ENCODE measurements around the gene ZNF366. TPM values are rescaled to one million over a fixed set of nuclear protein-coding genes. Genes with fewer than 3 reads are reported as not detected.
A peak's percentile ranks its signal among the peaks of the same experiment; 100 is the strongest.

The ZNF366 gene
- total and polyA plus RNA-seq, 3 donors from 2014 or later: 0.96 to 2.2 (median 1.4) TPM

DNA sequence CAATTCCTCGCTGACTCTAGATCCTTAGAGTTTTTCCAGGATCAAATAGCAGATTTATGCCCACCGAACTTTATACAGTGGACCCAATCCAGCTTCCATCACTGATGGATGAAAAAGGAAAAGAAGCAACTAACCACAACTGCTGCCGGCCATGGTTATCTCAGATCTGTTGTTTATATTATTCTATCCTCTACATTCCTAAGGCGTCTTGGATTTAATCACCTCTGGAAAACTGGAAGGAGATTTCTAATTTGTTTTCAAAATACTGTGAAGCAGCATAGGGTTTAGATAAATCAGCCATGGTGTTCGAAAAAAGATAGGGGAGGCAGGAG is 663 bp upstream of the ZNF366 start:
- H3K27ac ChIP-seq: no peak overlapping the region
- no peaks in the 10 kb centered on the region for H3K4me1 ChIP-seq
- H3K36me3 ChIP-seq (ENCODE audit: low read depth, missing control alignments): no peaks in the 10 kb centered on the region
- no peaks in the 10 kb centered on the region for H3K9me3 ChIP-seq
- H3K4me3 ChIP-seq: no peak overlapping the region
- WGBS, 2 donors: 80 to 83% methylated on average over 5 of the region's 5 CpGs
- H3K27me3 ChIP-seq: no peaks in the 10 kb centered on the region
- DNase-seq: no peak
- intact Hi-C loops (cut with DNase I; ENCODE audit: low total_unique reads): no loop called here
- TF ChIP-seq POLR2A (IDR thresholded peaks at IDR 0.05): no peak
- TF ChIP-seq, protein P1, sequence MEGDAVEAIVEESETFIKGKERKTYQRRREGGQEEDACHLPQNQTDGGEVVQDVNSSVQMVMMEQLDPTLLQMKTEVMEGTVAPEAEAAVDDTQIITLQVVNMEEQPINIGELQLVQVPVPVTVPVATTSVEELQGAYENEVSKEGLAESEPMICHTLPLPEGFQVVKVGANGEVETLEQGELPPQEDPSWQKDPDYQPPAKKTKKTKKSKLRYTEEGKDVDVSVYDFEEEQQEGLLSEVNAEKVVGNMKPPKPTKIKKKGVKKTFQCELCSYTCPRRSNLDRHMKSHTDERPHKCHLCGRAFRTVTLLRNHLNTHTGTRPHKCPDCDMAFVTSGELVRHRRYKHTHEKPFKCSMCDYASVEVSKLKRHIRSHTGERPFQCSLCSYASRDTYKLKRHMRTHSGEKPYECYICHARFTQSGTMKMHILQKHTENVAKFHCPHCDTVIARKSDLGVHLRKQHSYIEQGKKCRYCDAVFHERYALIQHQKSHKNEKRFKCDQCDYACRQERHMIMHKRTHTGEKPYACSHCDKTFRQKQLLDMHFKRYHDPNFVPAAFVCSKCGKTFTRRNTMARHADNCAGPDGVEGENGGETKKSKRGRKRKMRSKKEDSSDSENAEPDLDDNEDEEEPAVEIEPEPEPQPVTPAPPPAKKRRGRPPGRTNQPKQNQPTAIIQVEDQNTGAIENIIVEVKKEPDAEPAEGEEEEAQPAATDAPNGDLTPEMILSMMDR (IDR thresholded peaks at IDR 0.05): no peak

DNA sequence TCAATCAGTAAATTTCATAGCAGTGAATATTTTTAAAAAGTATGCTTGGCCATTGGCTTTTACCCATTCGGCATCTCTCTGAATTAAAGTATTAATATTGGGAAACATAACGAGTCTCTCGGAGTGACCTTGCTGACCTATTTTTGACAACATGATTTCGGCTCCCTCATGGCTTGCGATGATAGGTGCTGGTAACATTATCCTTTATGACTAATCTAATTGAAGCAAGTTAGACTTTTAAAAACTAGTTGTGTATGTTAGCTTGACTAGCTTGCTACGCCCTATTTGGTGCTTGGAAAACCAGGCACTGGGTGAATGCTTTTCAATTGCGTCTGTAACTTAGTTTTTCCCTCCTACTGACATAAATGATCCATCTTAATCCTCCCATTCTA is 1.1 kb downstream of the ZNF366 start:
- Histone ChIP-seq H3K9me3 (no peaks in the 10 kb centered on the region), H3K27me3 (no peaks in the 10 kb centered on the region), H3K27ac (peak overlapping the region in 1 of 2 donors; percentile 47), H3K4me3 (no peak overlapping the region), H3K4me1 (no peaks in the 10 kb centered on the region), H3K36me3 (ENCODE audit: low read depth, missing control alignments) (no peaks in the 10 kb centered on the region)
- 85 to 95% methylated on average over 7 of the region's 7 CpGs for WGBS, 2 donors
- TF ChIP-seq POLR2A (IDR thresholded peaks at IDR 0.05): no peak
- TF ChIP-seq, protein P1 (IDR thresholded peaks at IDR 0.05): no peak
- DNase-seq: no peak
- intact Hi-C loops (cut with DNase I; ENCODE audit: low total_unique reads): no loop called here

DNA sequence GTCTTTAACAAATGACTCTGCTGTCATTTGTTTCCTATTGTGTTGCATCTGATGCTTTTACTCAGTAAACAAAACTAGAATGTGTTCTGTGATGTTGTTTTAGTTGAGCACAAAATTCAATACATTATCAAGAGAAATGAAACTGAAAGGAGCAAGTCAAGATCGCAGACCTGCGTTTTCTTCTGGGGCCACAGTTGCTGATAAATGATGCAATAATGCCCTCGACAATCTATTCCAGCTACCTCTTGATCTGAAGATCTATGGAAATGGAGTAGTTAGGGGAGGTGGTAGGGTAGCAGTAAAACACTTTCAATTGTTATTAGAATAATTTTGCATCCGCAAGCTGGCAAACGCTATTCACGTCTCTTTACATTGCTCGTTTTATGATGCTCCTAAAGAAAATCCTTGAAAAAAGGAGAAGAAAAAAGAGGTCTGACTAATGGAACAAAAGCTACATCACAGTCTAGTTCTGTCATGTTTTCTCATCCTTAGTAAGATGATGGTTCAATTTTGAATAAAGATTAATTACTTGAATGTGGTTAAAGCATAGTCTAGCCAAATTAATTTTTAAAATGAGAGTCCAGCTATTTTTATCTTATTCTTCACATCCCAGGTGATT is 1.6 kb downstream of the ZNF366 start:
- WGBS, 2 donors: 80 to 86% methylated on average over 7 of the region's 7 CpGs
- H3K27me3 ChIP-seq: no peaks in the 10 kb centered on the region
- intact Hi-C loops (cut with DNase I; ENCODE audit: low total_unique reads): no loop called here
- H3K27ac ChIP-seq: peak overlapping the region in 1 of 2 donors; percentile 47
- no peaks in the 10 kb centered on the region for H3K9me3 ChIP-seq
- no peak for DNase-seq
- H3K4me1 ChIP-seq: no peaks in the 10 kb centered on the region
- no peaks in the 10 kb centered on the region for H3K36me3 ChIP-seq (ENCODE audit: low read depth, missing control alignments)
- H3K4me3 ChIP-seq: no peak overlapping the region
- TF ChIP-seq POLR2A (IDR thresholded peaks at IDR 0.05): no peak
- TF ChIP-seq, protein P1 (IDR thresholded peaks at IDR 0.05): no peak

DNA sequence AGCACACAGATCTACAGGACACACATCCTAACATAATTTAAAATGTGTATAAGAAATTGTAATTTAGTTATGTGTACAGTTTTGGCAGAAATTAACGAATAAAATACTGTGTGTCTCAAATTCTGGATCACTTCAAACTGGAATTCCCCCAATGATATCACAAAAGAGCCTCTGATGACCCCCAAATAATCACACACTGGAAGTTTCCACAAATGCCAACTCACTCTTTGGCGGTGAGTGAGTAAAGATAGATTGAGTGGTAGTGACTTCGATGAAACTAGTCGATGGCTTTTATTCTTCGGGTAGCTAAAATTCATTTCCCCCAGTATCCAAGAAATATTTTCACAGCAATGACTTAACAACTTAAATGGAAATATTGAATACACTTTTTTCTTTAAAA is 2.2 kb downstream of the ZNF366 start:
- Histone ChIP-seq H3K27me3 (no peaks in the 10 kb centered on the region), H3K4me3 (no peak overlapping the region), H3K36me3 (ENCODE audit: low read depth, missing control alignments) (no peaks in the 10 kb centered on the region), H3K27ac (peak overlapping the region in 1 of 2 donors; percentile 18), H3K4me1 (no peaks in the 10 kb centered on the region), H3K9me3 (no peaks in the 10 kb centered on the region)
- WGBS, 2 donors: 86 to 92% methylated on average over 5 of the region's 5 CpGs
- DNase-seq: no peak
- intact Hi-C loops (cut with DNase I; ENCODE audit: low total_unique reads): no loop called here
- no peak for TF ChIP-seq POLR2A (IDR thresholded peaks at IDR 0.05)
- TF ChIP-seq, protein P1 (IDR thresholded peaks at IDR 0.05): no peak

DNA sequence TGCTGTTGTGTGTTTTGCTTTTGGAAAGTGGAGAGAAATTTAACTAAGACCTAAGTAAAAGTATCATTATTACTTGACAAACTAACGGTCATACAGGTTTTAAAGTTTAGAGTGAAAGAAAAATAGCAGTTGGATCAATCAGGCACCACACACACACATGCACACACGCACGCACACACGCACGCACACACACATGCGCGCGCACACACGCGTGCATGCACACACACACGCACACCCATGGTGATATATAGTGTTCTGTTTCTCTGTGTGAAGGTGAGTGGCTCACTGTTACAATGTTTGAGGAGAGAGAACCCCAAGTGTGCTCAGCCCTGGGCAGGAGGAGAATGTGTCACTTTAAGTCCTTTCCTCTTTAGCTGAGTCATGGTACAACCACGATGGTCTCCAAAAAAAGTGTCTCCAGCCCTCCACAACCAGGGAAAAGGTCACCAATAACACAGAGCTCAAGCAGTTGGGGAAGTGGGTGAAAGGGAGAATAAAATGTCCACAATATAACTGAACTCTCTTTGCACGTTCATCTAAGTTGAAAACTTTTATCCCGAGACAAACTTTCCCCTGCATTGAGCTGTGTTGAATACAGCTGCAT is 3.2 kb downstream of the ZNF366 start:
- no peak for TF ChIP-seq POLR2A (IDR thresholded peaks at IDR 0.05)
- TF ChIP-seq, protein P1 (IDR thresholded peaks at IDR 0.05): no peak
- H3K4me1 ChIP-seq: no peaks in the 10 kb centered on the region
- H3K4me3 ChIP-seq: no peak overlapping the region
- H3K36me3 ChIP-seq (ENCODE audit: low read depth, missing control alignments): no peaks in the 10 kb centered on the region
- intact Hi-C loops (cut with DNase I; ENCODE audit: low total_unique reads): no loop called here
- no peak for DNase-seq
- no peaks in the 10 kb centered on the region for H3K27me3 ChIP-seq
- no peaks in the 10 kb centered on the region for H3K9me3 ChIP-seq
- peak overlapping the region in 1 of 2 donors; percentile 18 for H3K27ac ChIP-seq
- WGBS, 2 donors: 73 to 87% methylated on average over 14 of the region's 14 CpGs

All from testis (tissue), 3 donors.